Epithelial cell of proximal tubule (primary cell): ENCODE measurements around the gene ZFHX3. TPM values are rescaled to one million over a fixed set of nuclear protein-coding genes. Genes with fewer than 3 reads are reported as not detected.

Source experiments
- DNase-seq: peaks from one replicate; pipeline ENCODE4 v3.0.0-alpha.2; 2011; ENCODE audit warnings: low read depth
- H3K4me3 ChIP-seq: 2 replicates; pipeline ENCODE4 v1.5.1; 2011; ENCODE audit warnings: low read depth, mild to moderate bottlenecking, low read length
- total RNA-seq: library from RNA; depleted of rRNA; stranded (reverse); fragments of >200 nt; gene quantifications from 2 replicates; pipeline ENCODE4 v1.2.3, GENCODE V29; 2015
- TF ChIP-seq, protein P1 (sequence below): conservative IDR thresholded peaks from 2 replicates; pipeline ENCODE4 v1.5.1; 2012; ENCODE audit warnings: low read depth, mild to moderate bottlenecking, low read length

ZFHX3 gene
- total RNA-seq, 1 donor from 2014 or later, result 9.6 TPM

DNA sequence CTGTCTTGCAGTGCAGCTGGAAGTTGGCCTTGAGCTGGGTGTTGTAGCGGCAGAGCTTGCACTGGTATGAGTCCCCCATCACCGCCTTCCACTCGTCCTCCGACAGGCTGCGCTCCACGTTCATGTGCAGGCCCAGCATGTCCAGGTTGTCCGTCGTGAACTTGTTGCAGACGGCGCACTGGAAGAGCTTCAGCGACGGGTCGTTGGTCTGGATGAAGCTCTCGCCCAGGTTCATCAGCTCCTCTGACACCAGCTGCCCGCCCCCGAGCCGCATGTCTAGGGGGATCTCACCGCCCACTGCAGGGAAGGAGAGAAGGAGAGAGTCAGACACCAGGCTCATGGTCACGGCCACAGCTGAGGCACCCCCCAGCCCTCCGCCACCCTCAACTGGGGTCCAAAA is 97.3 kb downstream of the ZFHX3 start:
- no peak for DNase-seq
- TF ChIP-seq, protein P1, sequence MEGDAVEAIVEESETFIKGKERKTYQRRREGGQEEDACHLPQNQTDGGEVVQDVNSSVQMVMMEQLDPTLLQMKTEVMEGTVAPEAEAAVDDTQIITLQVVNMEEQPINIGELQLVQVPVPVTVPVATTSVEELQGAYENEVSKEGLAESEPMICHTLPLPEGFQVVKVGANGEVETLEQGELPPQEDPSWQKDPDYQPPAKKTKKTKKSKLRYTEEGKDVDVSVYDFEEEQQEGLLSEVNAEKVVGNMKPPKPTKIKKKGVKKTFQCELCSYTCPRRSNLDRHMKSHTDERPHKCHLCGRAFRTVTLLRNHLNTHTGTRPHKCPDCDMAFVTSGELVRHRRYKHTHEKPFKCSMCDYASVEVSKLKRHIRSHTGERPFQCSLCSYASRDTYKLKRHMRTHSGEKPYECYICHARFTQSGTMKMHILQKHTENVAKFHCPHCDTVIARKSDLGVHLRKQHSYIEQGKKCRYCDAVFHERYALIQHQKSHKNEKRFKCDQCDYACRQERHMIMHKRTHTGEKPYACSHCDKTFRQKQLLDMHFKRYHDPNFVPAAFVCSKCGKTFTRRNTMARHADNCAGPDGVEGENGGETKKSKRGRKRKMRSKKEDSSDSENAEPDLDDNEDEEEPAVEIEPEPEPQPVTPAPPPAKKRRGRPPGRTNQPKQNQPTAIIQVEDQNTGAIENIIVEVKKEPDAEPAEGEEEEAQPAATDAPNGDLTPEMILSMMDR, result no peak
- H3K4me3 ChIP-seq, result no peak overlapping the region

DNA sequence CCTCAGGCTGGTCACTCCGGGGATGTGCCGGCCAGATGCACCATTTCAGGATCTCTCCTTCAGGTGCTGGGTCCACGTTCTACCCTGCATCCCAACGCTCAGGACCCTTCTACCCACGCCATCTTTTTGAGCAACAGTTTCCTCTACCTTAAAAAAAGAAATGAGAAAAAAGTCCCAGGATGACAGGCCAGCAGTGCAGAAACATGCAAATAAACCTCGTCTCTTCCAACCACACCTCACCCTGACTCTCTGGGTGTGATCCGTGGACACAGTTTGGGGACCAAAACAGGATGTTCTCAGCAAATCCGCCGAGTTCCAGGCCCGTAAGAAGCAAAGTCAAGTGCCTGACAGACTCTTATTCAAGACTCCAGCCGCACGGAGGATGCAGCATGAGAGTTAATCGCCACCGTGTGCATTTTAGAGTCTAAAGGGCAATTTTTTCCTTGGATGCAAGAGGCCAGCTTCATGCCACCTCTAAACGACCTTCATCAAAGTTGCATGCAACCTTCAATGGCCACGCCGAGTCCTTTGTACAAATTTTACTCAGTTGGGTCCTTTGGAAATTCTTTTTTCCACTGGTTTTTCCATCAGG is 99.6 kb downstream of the ZFHX3 start:
- H3K4me3 ChIP-seq, result no peak overlapping the region
- DNase-seq, result no peak
- TF ChIP-seq, protein P1, result no peak

DNA sequence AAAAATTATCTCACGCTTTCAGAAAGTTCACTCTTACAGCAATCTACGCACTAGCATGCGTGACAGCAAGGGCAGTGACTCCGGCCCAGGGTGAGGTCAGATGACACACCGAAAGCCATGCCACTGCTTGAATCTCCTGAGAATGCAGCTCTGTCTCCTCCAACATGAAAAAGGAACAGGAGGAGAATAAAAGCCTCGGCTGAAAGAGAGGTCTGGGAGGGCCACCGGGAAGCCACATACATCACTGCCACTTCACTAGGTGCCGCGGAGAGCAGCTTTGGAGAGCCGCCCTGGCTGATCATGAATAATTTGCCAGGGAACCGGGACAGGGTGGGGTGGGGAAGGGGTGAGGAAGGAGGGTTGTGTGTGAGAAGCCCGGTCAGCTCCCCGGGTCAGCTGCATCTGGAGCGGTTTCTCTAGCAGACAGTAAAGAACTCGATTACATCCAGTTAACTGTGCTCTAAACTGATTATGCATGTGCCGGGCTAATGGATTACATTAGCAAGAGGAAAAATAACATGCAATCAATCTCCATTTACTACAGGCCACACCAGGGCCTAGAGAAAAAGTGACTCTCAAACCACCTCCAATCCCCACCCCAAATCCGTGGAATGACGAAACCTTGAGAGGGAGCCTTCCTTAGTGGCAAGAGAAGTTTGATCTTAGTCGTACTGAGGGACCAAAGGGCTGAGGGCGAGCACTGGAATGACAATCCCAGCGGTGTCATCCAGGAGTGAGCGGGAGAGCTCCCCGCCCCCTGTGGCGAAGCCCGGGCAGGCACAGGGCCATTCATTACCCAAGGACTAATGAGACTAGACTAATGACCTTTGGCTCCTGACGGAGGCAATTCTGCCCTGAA is 100.3 kb downstream of the ZFHX3 start:
- peak overlapping the region; percentile 2 for H3K4me3 ChIP-seq
- TF ChIP-seq, protein P1, result no peak
- DNase-seq, result no peak

DNA sequence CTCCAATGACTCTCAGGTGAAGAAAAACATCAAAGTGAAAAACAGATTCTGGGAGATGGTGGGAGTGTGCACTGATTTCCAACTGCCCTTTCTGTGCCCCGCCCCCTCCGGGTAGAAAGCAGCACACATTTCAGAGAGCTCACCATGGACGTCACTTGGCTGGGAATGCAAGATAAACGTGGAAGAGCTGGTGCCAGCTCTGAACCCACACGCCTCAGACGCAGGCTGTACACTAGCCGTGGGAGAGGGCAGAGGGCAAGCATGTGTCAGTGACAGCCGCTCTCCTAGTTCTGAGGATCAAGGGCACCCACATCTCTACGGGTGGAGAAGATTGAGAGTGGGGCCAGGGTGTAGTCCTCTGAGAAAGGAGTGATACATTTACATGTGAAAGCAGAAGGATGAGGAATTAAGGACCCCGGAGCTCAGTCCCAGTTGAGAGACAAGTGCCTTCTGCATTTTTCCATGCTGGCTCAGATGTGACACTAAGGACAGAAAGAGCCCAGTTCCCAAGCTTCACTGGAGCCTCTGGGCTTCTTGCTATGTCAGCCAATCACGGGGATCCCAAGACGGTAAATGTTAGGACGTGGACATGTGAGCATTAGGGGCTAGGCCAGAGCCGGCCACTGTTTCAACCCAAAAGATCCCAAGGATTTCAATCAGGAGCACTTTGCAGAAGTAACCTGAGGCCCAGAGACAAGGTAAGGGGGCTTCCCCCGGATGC is 101.3 kb downstream of the ZFHX3 start:
- TF ChIP-seq, protein P1, result no peak
- DNase-seq, result no peak
- H3K4me3 ChIP-seq, result no peak overlapping the region

DNA sequence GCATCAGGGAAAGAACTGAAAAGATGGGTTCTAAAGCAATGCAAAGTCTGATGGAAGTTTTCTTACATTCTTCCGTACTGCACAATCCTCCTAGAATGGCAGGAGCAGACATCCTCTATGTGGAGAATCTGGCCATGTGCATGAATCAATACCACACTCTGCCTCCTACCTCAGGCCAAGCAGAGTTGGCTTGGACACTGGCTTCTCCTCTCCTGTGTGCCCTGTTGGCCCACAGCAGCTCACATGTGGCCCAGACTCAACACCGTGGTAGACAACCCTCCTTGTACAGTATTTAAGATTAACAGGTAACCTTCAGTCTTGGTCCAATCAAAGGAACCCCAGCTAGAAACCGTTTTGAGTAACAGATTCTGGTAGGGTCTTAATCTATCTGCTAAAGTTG is 101.9 kb downstream of the ZFHX3 start:
- DNase-seq, result no peak
- TF ChIP-seq, protein P1, result no peak
- no peak overlapping the region for H3K4me3 ChIP-seq

DNA sequence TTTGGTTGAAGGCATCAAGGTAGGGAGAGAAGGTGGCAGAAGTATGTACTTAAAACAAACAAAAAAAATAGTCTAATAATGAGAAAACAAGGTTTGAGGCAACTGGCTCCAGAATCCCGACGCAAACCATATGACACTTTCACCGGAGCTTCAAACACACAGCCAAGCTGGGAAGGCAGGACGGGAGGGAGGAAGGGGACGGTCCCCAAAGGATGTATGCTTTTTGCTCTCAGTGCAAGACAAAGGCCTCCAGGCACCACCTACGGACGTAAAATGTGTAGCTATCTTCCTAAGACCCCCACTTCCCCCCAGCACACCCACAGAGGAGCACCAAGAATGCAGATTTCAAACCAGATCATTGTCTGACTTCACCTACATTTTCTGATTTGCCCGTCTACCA is 102.3 kb downstream of the ZFHX3 start:
- H3K4me3 ChIP-seq, result no peak overlapping the region
- no peak for DNase-seq
- TF ChIP-seq, protein P1, result no peak
